Suprapubic skin (tissue), 4 donors: ENCODE results near the gene ADRA1B. TPM values are rescaled to one million over a fixed set of nuclear protein-coding genes. Genes with fewer than 3 reads are reported as not detected.
"Not testable (repeated sequence)": the region's sequence is repeated elsewhere in the genome, so short reads cannot be mapped to it uniquely, and the experiment has no call there.

Experiments
- DNase-seq, 2 donors: peaks; one replicate each; pipeline ENCODE4 v3.0.0-alpha.2; 2019; ENCODE audit warnings: low spot score in 2 of 2
- H3K27ac ChIP-seq: fragments of 200-600 bp; sonication (generic); one replicate; pipeline ENCODE4 v1.5.1; 2019
- H3K27me3 ChIP-seq: fragments of 200-600 bp; sonication (generic); one replicate; pipeline ENCODE4 v1.5.1; 2019
- H3K36me3 ChIP-seq: fragments of 200-600 bp; sonication (generic); one replicate; pipeline ENCODE4 v1.5.1; 2019
- H3K4me1 ChIP-seq: fragments of 200-600 bp; sonication (generic); one replicate; pipeline ENCODE4 v1.5.1; 2019
- H3K4me3 ChIP-seq: fragments of 200-600 bp; sonication (generic); one replicate; pipeline ENCODE4 v1.5.1; 2019; ENCODE audit warnings: mild to moderate bottlenecking
- H3K9me3 ChIP-seq: fragments of 200-600 bp; sonication (generic); one replicate; pipeline ENCODE4 v1.5.1; 2019
- EP300 ChIP-seq: sonication (generic); formaldehyde crosslinking; IDR thresholded peaks from one replicate; pipeline ENCODE4 v1.6.1; 2017; ENCODE audit warnings: antibody characterized with exemption
- POLR2A ChIP-seq, 2 donors: fragments of 450-650 bp; IDR thresholded peaks; one replicate each; pipeline ENCODE4 v1.6.1; 2017; ENCODE audit warnings: antibody characterized with exemption in 2 of 2, mild to moderate bottlenecking in 2 of 2, moderate library complexity in 2 of 2
- POLR2AphosphoS5 ChIP-seq, 3 donors: sonication (generic); formaldehyde crosslinking; IDR thresholded peaks; one replicate each; pipeline ENCODE4 v1.6.1; 2017; ENCODE audit warnings: antibody characterized with exemption in 3 of 3
- WGBS: methylation state at CpG from one replicate; pipeline ENCODE4 v1.1.5; 2018; 5-methylcytosine and 5-hydroxymethylcytosine counted together
- total RNA-seq, 4 donors: library from RNA; depleted of rRNA; stranded (reverse); fragments of >200 nt; gene quantifications; one replicate each; pipeline ENCODE4 v1.1.0, GENCODE V29; 2016
- TF ChIP-seq, protein P1 (sequence below), 2 donors: fragments of 200-600 bp in 1 of 2; fragments of 450-650 bp in 1 of 2; sonication (generic) in 1 of 2; IDR thresholded peaks; one replicate each; pipeline ENCODE4 v1.5.1; 2016 to 2019; ENCODE audit warnings: antibody characterized with exemption in 2 of 2, mild to moderate bottlenecking in 1 of 2, moderate library complexity in 1 of 2

ADRA1B gene
- total RNA-seq, 4 donors from 2014 or later = 0.36 to 0.64 (median 0.47) TPM; not detected in 1

DNA sequence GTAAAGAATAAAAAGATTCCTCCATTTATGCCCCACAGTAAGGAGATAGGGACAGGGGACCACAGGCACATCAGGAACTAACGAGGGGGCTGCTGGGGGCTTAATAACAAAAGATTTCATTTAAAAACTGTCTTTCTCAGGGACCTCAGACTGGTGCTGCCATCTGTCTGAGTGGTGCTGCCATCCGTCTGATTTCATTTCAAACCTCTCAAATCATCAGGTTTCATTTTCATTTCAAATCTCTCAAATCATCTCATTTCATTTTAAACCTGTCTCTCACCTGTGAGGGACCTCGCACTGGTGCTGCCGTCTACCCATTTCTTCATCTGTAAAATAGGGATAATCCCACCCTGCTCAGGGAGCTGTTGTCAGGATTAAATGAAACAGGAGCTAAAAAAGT lies 45.9 kb downstream of the ADRA1B start:
- 71% methylated on average over 4 of the region's 4 CpGs for WGBS
- no peak overlapping the region for H3K27ac ChIP-seq
- no peaks in the 10 kb centered on the region for H3K9me3 ChIP-seq
- no peaks in the 10 kb centered on the region for H3K4me1 ChIP-seq
- H3K27me3 ChIP-seq = peaks cover 19% of the 10 kb centered on the region
- TF ChIP-seq POLR2A (IDR thresholded peaks at IDR 0.05) = no peak
- TF ChIP-seq, protein P1, sequence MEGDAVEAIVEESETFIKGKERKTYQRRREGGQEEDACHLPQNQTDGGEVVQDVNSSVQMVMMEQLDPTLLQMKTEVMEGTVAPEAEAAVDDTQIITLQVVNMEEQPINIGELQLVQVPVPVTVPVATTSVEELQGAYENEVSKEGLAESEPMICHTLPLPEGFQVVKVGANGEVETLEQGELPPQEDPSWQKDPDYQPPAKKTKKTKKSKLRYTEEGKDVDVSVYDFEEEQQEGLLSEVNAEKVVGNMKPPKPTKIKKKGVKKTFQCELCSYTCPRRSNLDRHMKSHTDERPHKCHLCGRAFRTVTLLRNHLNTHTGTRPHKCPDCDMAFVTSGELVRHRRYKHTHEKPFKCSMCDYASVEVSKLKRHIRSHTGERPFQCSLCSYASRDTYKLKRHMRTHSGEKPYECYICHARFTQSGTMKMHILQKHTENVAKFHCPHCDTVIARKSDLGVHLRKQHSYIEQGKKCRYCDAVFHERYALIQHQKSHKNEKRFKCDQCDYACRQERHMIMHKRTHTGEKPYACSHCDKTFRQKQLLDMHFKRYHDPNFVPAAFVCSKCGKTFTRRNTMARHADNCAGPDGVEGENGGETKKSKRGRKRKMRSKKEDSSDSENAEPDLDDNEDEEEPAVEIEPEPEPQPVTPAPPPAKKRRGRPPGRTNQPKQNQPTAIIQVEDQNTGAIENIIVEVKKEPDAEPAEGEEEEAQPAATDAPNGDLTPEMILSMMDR (IDR thresholded peaks at IDR 0.05) = no peak
- TF ChIP-seq POLR2AphosphoS5 (IDR thresholded peaks at IDR 0.05) = no peak
- TF ChIP-seq EP300 = no peak
- no peak overlapping the region for H3K4me3 ChIP-seq
- no peaks in the 10 kb centered on the region for H3K36me3 ChIP-seq
- no peak for DNase-seq

DNA sequence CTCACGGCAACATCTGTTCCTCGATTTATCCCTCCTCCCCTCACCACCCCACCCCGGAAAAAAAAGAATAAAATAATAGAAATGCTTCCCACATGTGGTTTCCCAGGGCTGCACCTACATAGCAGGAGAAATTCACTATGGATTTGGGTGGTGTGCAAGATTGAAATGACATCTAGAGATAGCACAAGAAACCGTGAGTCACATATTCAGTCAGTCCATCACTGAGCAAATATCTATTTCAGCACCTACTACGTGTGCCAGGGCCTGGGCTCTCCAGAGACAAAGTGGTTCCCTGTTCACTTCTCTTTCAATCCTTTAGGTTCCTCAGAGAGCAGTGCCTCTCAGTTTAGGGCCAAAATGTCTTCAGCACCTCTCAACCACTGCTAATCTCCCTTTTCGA lies 47.7 kb downstream of the ADRA1B start:
- Histone ChIP-seq H3K9me3 (no peaks in the 10 kb centered on the region), H3K4me1 (no peaks in the 10 kb centered on the region), H3K27me3 (peaks cover 30% of the 10 kb centered on the region), H3K4me3 (no peak overlapping the region), H3K36me3 (no peaks in the 10 kb centered on the region), H3K27ac (no peak overlapping the region)
- no peak for TF ChIP-seq POLR2AphosphoS5 (IDR thresholded peaks at IDR 0.05)
- TF ChIP-seq EP300 = no peak
- TF ChIP-seq POLR2A (IDR thresholded peaks at IDR 0.05) = no peak
- TF ChIP-seq, protein P1 (IDR thresholded peaks at IDR 0.05) = no peak
- no peak for DNase-seq
- WGBS = 71% methylated on average over 6 of the region's 6 CpGs

- Histone ChIP-seq H3K4me1 (no peaks in the 10 kb centered on the region), H3K27ac (no peak overlapping the region), H3K9me3 (no peaks in the 10 kb centered on the region), H3K27me3 (peaks cover 35% of the 10 kb centered on the region), H3K4me3 (no peak overlapping the region), H3K36me3 (no peaks in the 10 kb centered on the region)
- TF ChIP-seq EP300 (no peak), POLR2A (IDR thresholded peaks at IDR 0.05) (no peak), POLR2AphosphoS5 (IDR thresholded peaks at IDR 0.05) (no peak)
- TF ChIP-seq, protein P1 (IDR thresholded peaks at IDR 0.05) = peak in 1 of 2 donors; percentile 43
- 31% methylated on average over 6 of the region's 12 CpGs for whole genome bisulfite sequencing
- DNase-seq = no peak
Observed at GRCh38 chr5:159965031-159965837, 49.0 kb downstream of the ADRA1B start.

DNA sequence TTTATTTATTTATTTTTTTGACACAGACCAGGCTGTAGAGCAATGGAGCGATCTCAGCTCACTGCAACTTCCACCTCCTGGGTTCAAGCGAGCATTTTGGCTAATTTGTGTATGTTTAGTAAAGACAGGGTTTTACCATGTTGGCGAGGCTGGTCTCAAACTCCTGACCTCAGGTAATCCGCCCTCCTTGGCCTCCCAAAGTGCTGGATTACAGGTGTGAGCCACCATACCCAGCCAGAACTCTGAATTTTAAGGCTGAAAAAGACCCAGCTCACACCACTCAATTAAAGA lies 49.5 kb downstream of the ADRA1B start:
- H3K4me3 ChIP-seq, H3K36me3 ChIP-seq, H3K4me1 ChIP-seq, H3K27ac ChIP-seq, DNase-seq, H3K9me3 ChIP-seq: not testable (repeated sequence)
- WGBS = 86% methylated on average over 4 of the region's 4 CpGs
- H3K27me3 ChIP-seq = peaks cover 41% of the 10 kb centered on the region

GRCh38 chr5:159969966-159970365 lies 53.7 kb downstream of the ADRA1B start:
- no peaks in the 10 kb centered on the region for H3K9me3 ChIP-seq
- H3K4me1 ChIP-seq = peaks cover 13% of the 10 kb centered on the region
- TF ChIP-seq POLR2AphosphoS5 (IDR thresholded peaks at IDR 0.05) (no peak), POLR2A (IDR thresholded peaks at IDR 0.05) (no peak), EP300 (no peak)
- TF ChIP-seq, protein P1 (IDR thresholded peaks at IDR 0.05) = no peak
- no peak for DNase-seq
- H3K36me3 ChIP-seq = no peaks in the 10 kb centered on the region
- H3K4me3 ChIP-seq = no peak overlapping the region
- peaks cover 75% of the 10 kb centered on the region for H3K27me3 ChIP-seq
- H3K27ac ChIP-seq = no peak overlapping the region

GRCh38 chr5:159971038-159971437 lies 54.8 kb downstream of the ADRA1B start:
- H3K4me3 ChIP-seq = no peak overlapping the region
- H3K27ac ChIP-seq = no peak overlapping the region
- TF ChIP-seq EP300 = no peak
- no peak for TF ChIP-seq POLR2A (IDR thresholded peaks at IDR 0.05)
- TF ChIP-seq, protein P1 (IDR thresholded peaks at IDR 0.05) = no peak
- TF ChIP-seq POLR2AphosphoS5 (IDR thresholded peaks at IDR 0.05) = no peak
- peaks cover 13% of the 10 kb centered on the region for H3K4me1 ChIP-seq
- H3K36me3 ChIP-seq = no peaks in the 10 kb centered on the region
- no peaks in the 10 kb centered on the region for H3K9me3 ChIP-seq
- WGBS = 84% methylated on average over 4 of the region's 4 CpGs
- H3K27me3 ChIP-seq = peaks cover 67% of the 10 kb centered on the region
- no peak for DNase-seq
